IMR-90 (cell line): ENCODE results near the gene NRP2. TPM values are rescaled to one million over a fixed set of nuclear protein-coding genes. Genes with fewer than 3 reads are reported as not detected.

Experiments used
- CEBPB ChIP-seq: IDR thresholded peaks from 2 replicates; pipeline ENCODE4 v1.6.1; 2012; ENCODE audit warnings: low read depth, low read length, improper control_type of control experiment
- POLR2A ChIP-seq: IDR thresholded peaks from 2 replicates; pipeline ENCODE4 v1.6.1; 2012; ENCODE audit warnings: mild to moderate bottlenecking, low read depth, low read length
- RFX5 ChIP-seq: IDR thresholded peaks from 2 replicates; pipeline ENCODE4 v1.8.0; 2012; ENCODE audit warnings: low read depth, mild to moderate bottlenecking, low read length, moderate library complexity
- SMC3 ChIP-seq: fragments of 150-350 bp; IDR thresholded peaks from 2 replicates; pipeline ENCODE4 v1.6.1; 2016; ENCODE audit warnings: low read depth, mild to moderate bottlenecking, antibody characterized with exemption, low read length, moderate library complexity
- polyA plus RNA-seq, 3 experiments: library from polyadenylated mRNA; depleted of rRNA; stranded (reverse); fragments of >200 nt; gene quantifications; 2 replicates each; pipeline ENCODE4 v1.2.3, GENCODE V29; 2012; ENCODE audit warnings: low replicate concordance in 1 of 3
- total RNA-seq: library from RNA; depleted of rRNA; stranded (reverse); fragments of >200 nt; gene quantifications from 2 replicates; pipeline ENCODE4 v1.2.3, GENCODE V29; 2012
- TF ChIP-seq, protein P1 (sequence below): conservative IDR thresholded peaks from 2 replicates; pipeline ENCODE4 v1.5.1; 2012; ENCODE audit warnings: mild to moderate bottlenecking, low read depth, low read length, improper control_type of control experiment

The NRP2 gene
- total and polyA plus RNA-seq, 2 of the 4 experiments (the other 2 are of a cell fraction): 46.4 to 51.3 TPM

DNA sequence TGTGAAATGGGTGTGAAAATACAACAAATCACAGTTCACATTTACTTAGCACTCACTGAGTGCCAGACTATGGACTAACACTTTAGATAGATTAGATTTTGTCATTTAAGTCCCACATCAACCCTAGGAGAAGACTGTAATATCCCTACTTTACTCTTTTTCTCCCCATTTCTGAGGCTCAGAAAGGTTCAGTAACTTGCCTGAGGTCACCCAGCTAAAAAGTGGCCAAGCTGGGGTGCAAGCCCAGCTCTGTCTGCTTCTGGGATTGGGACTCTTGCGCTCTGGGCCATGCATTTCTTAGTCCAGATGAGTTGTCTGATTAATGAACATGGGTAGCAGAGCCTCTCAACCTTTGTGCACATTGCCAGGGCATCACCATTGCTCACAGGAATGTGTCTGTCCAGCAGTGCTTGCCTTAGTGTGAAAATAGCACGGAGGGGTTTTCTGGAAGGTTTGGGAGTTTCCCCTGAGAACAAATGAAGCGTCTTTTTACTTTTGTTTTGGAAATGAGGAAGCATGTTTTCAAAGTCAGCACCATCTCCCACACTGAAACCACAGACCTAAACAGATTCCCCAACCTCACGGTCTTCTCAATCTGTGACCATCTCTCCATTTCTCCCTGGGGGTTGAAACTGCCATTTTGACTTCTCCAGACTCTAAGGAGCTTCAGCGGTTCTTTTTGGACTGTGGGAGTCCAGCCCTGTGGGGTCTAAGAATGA lies 31.9 kb downstream of the NRP2 start (continued):
- TF ChIP-seq, protein P1, sequence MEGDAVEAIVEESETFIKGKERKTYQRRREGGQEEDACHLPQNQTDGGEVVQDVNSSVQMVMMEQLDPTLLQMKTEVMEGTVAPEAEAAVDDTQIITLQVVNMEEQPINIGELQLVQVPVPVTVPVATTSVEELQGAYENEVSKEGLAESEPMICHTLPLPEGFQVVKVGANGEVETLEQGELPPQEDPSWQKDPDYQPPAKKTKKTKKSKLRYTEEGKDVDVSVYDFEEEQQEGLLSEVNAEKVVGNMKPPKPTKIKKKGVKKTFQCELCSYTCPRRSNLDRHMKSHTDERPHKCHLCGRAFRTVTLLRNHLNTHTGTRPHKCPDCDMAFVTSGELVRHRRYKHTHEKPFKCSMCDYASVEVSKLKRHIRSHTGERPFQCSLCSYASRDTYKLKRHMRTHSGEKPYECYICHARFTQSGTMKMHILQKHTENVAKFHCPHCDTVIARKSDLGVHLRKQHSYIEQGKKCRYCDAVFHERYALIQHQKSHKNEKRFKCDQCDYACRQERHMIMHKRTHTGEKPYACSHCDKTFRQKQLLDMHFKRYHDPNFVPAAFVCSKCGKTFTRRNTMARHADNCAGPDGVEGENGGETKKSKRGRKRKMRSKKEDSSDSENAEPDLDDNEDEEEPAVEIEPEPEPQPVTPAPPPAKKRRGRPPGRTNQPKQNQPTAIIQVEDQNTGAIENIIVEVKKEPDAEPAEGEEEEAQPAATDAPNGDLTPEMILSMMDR: no peak
- TF ChIP-seq SMC3 (no peak), CEBPB (no peak), RFX5 (no peak), POLR2A (no peak)
